HG03039 (cell line): Measurements from ENCODE around the gene HOXA13.

Source experiments
- ATAC-seq: cut with Tn5 transposase; IDR thresholded peaks from one replicate; pipeline ENCODE4 v1.9.1; 2021; ENCODE audit warnings: mild to moderate bottlenecking, moderate library complexity; ENCODE audit not compliant: unreplicated experiment

HOXA13 gene

GRCh38 chr7:27208998-27209397 is 9.1 kb upstream of the HOXA13 start:
- no peak for ATAC-seq

GRCh38 chr7:27207348-27207985 is 7.6 kb upstream of the HOXA13 start:
- ATAC-seq: no peak

GRCh38 chr7:27205325-27206280 is 5.7 kb upstream of the HOXA13 start:
- ATAC-seq: no peak

- ATAC-seq: no peak
Measured at GRCh38 chr7:27204851-27205322, 5.0 kb upstream of the HOXA13 start.

- ATAC-seq: no peak
Measured at GRCh38 chr7:27203964-27204594, 4.2 kb upstream of the HOXA13 start.

GRCh38 chr7:27203365-27203953 is 3.6 kb upstream of the HOXA13 start:
- ATAC-seq: no peak

GRCh38 chr7:27202862-27203134 is 2.9 kb upstream of the HOXA13 start:
- no peak for ATAC-seq

- no peak for ATAC-seq
Measured at GRCh38 chr7:27202018-27202861, 2.3 kb upstream of the HOXA13 start.

GRCh38 chr7:27201580-27202017 is 1.7 kb upstream of the HOXA13 start:
- ATAC-seq: no peak

- no peak for ATAC-seq
Measured at GRCh38 chr7:27200761-27201579, 1.1 kb upstream of the HOXA13 start.

- ATAC-seq: no peak
Measured at GRCh38 chr7:27198871-27199801, 755 bp downstream of the HOXA13 start.

GRCh38 chr7:27198138-27198841 is 1.6 kb downstream of the HOXA13 start:
- no peak for ATAC-seq

GRCh38 chr7:27197137-27198042 is 2.5 kb downstream of the HOXA13 start:
- ATAC-seq: no peak

GRCh38 chr7:27196287-27196767 is 3.6 kb downstream of the HOXA13 start:
- ATAC-seq: no peak

GRCh38 chr7:27194686-27195379 is 5.1 kb downstream of the HOXA13 start:
- ATAC-seq: no peak

GRCh38 chr7:27194002-27194352 is 5.9 kb downstream of the HOXA13 start:
- no peak for ATAC-seq
